GM18526 (cell line): ENCODE measurements around the gene KRT39.

Experiments used
- POLR2A ChIP-seq: IDR thresholded peaks from 3 replicates; pipeline ENCODE4 v1.6.1; 2011; ENCODE audit not compliant: insufficient read length; ENCODE audit errors: extremely low read depth

Gene KRT39

DNA sequence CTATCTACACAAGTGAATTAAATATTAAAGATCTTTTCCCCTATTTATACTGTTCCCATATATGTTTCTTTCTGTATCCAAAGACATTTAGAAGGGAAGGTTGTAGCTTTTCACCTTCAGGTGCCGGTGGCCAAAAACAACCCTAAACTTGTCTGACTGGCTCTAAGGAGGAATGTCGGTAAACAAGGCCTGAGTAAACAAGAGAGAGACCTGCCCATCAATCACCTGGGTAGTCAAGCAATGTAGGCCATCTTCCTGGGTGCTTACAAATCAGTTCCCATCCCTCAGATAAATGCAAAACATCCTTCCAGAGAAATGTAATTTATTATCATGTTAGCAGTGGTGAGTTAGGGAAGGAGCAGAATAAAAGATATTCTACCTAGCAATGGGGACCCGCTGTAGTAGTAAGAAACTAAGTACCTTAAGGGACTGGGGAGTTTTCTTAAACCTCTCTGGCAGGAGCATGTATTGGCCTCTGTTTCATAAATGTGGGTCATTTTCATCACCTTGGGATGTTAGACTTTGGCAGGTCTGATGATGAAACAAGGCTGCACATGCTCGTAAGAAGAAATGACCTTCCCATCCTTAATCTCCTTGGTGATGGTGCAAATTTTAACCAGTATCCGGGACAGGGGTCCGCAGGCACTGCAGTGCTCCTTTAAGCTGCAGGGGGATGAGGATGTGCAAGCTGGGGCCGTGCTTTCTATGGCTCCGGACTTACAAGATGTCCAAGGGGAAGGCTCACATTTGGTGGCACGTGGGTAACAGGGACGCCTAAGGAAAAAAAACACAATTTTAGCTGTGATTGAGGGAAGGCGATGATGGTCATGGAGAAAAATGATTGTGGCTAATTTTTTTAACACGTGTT, 8.4 kb downstream of the KRT39 start:
- no peak for TF ChIP-seq POLR2A

DNA sequence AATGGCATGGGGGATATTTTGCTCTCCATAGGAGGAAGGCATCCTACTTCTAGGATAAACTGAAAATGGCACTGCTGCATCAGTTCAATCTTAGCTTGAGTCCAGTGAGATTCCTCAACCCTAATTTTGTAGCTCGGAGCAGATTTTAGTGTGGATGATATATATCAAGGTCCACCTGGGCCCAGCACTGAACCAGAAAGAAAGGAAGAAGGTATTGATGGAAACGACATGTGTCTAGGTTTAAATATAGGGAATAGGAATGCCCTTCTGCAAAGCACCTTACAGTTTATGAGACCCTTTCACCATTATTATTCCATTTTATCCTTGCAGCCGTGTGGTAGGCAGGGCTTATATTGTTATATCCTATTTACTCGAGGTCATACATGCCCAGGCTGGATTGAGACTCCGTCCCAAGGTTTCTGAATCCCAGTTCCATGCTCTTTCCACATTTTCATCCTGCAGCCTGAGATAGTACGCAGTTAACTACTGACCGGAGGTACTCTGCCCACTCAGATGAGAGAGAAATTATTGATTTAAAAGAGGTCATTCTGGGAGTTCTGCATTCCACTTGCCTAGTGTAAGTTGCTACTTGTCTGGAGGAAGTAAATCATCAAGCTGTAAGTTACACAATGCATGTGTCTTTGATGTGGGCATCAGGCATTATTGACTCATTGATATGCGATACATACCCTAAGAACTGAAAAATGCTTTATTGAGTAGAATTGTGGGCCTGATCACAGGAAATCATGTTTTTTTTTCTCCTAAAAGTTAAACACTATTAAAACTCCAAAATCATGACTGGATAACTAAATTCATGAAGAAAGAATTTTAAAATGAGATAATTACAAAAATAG, 10.1 kb downstream of the KRT39 start:
- TF ChIP-seq POLR2A = no peak

DNA sequence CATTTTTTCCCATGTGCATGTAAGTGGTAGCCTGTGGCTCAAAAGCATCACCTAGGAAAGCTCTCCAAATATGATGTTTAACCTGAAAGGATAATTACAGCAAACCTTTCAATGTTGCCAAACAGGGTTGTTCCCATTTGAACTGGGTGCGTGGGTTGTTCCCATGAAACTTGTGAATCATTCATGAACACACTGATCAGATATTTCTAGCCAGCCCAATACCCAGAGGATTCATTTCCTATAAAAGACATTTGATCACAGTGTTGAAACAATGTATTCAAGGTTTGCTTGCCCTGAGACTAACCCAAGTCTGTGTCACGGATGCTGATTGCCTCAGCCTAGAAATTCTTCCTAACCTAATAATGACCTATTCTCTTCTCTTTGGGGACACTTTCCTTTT, 12.9 kb downstream of the KRT39 start:
- TF ChIP-seq POLR2A = no peak

DNA sequence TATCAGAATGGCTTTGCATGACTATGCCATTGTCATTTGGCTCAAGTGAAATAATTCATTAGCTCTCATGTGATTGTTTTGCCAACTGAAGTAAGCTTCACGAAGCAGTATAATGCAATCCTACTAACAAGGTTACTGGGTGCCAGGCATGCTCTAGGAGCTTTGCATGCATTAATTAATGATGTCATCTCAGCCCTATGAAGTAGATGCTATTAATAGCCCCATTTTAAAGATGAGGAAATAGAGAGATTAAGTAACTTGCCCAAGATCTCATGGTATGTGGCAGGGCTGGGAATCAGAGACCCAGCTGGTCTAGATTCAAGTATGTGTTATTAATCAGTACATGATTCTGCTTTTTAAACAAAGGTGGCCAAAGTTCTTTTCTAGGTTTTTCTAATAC, 14.1 kb downstream of the KRT39 start:
- TF ChIP-seq POLR2A = no peak

DNA sequence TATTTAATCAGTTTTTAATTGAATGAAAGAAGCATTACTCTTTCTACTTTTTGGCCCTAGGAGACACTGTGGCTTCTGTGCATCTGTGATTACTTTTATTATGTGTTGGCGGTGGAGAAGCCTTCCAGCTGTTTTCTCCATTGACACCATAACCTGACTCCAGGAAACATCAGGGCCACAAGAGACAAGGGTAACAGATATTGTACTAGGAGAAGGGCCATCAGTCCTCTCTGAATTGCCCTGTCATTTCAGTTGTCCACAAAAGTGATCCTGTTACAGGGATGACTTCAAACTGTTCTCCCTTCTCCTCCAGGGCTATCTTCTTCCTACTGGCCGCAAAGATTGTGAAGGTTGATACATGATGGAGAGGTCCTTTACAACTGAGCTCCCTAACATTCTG, 14.6 kb downstream of the KRT39 start:
- TF ChIP-seq POLR2A = no peak

DNA sequence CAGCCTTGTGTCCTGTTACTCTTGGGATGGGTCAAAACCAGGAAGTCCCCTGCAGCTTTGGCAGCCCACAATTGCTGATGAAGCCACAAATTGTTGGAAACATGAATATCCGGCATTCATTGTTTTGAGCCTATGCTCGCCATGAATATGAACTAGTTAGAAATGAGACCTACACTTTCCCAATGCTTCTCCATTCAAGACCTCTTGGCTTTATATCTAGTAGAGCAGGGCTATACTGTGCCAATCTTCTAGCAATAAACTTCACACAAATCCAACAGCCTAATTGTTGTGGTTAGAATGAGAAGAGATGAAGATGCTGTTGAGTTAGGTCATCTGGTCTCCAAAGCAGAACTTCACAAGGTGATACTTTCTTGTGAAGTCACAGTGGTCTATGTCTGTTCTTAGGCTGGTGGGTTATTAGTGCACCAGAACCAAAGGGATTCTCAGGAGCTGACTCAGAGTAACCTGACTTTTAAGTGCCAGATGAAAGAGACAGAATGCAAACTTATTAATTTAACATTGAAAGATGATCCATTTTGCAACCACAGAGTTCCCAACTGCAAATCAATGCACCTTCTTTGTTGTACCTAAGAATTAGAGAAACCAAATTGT, 15.6 kb downstream of the KRT39 start:
- no peak for TF ChIP-seq POLR2A

DNA sequence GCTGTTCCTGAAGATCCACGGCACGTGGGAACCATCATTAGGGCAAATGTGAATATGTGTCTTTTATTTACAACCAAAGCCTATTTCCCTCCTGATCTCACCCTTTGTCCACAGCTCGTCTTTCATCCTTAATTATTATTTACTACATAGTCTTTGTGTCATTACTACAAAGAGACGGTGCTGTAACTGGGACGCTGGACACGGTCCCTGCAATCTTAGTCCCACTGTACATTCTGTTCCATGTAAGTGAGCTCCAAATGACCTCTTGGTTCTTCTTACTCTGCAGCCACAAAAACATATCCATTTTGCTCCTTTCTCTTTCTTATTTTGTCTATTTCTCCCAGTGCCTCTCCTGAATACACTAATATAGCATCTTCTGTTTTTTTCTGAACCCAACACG, 16.6 kb downstream of the KRT39 start:
- no peak for TF ChIP-seq POLR2A

DNA sequence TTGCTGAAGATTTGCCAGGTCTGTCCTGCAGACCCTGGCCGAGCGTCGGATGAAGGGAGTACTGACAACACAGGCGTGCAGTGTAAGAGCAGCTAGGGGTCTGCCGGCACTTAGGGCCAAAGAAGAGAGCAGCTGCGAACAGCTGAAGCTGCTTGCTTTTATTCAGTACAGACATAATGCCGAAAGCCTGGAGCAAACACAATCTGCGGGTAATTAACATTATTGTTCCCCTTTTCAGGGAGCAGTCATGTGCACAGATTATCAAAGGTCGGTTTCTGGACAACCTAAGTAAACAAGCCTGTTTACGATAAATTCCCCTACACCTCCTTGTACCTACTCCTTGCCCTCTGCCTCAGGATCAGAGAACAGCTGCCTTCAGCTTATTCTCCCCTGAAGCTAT, 17.3 kb downstream of the KRT39 start:
- no peak for TF ChIP-seq POLR2A

DNA sequence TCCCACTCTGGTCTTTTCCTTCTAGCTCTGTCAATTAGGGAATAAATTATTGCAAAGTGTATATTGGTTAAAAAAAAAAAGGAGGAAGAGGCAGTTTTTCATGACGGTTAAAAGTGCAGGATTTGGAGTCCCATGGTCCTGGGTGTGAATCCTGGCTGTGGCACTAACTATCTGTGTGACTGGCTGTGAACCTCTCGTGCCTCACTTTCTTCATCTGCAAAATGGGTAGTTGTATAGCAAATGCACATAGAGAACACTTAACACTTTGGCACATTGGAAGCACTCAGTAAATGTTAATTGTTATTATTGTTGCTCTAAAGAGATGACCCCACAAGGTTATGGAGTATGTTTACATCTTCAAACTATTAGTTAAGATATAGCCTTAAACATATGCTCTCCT, 18.8 kb downstream of the KRT39 start:
- no peak for TF ChIP-seq POLR2A

DNA sequence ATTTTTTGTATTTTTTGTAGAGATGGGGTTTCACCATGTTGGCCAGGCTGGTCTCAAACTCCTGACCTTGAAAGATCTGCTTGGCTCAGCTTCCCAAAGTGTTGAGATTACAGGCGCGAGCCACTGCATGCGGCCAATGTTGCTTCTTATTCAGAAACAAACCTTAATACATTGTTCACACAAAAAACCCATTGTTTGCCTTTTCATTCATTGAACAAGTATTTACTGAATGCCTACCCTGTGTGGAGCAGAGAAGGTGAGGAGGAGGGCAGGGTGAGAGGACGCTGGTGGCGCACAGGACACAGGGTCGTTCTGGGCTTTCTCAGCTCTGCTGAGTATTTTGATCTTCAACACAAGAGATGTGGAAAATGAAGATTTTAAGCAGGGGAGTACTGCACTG, 21.3 kb downstream of the KRT39 start:
- TF ChIP-seq POLR2A = no peak

DNA sequence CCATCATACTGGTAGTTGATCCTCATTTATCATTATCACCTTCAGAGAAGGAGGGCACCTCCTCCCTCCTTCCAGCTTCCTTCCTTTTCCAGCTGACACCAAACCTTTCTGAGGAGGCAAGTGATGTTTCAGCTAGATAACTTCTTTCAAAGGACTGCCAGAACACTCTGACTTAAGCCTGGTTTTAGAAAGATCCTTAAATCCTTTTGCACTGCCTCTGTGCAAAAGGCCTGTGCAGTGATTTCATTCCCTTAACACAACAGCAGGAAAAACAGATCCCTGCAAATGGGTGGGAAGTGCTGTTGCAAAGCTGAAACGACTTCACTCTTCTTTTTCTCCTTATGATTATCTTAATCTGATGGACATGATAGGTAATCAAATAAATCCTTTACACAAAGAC, 22.2 kb downstream of the KRT39 start:
- TF ChIP-seq POLR2A = no peak

DNA sequence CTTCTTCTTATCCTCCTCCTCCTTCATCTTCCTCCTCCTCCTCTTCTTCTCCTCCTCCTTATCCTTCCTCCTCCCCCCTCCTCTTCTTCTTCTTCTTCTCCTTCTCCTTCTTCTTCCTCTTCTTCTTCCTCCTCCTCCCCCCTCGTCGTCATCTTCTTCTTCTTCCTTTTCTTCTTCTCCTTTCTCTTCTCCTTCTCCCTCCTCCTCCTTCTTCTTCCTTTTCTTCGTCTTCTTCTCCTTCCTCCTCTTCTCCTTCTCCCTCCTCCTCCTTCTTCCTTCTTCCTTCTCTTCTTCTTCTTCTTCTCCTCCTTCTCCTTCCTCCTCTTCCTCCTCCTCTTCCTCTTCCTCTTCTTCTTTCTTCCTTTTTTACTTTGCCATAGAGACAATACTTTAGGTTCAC, 24.2 kb downstream of the KRT39 start:
- TF ChIP-seq POLR2A = no peak

DNA sequence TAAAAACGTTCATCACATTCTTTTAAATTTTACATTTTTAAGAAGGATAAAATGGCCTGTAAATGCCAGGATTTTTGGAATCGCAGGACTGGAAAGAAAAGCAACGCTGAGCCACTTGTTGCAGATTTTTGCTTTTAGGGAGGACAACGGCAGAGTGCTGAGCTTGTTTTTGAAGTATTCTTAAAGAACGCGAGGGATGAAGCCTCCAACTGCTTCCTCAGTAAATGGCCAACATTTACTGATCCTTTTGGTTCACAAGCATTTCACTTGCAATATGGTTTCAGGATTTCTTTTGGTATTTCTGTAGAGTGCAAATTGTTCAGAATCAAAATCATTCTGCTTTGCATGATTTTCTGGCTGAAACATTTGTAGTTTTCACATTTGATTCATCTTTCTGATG, 26.5 kb downstream of the KRT39 start:
- TF ChIP-seq POLR2A = no peak

DNA sequence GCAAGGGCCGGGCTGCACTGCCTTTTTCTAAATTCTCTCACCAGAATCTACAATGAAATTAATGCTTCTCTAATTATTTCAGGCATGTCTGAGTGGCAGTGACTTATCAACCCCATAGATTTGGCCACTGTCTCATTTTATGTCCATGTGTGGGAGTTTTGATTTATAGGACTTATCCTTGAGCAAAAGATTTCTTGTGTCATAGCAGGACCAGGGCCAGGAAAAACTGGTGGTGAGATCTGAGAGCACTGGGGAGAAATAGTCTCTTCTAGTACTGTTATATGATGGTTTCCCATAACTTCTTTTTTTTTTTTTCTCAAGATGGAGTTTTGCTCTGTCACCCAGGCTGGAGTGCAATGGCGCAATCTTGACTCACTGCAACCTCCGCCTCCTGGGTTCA, 27.8 kb downstream of the KRT39 start:
- TF ChIP-seq POLR2A = no peak

DNA sequence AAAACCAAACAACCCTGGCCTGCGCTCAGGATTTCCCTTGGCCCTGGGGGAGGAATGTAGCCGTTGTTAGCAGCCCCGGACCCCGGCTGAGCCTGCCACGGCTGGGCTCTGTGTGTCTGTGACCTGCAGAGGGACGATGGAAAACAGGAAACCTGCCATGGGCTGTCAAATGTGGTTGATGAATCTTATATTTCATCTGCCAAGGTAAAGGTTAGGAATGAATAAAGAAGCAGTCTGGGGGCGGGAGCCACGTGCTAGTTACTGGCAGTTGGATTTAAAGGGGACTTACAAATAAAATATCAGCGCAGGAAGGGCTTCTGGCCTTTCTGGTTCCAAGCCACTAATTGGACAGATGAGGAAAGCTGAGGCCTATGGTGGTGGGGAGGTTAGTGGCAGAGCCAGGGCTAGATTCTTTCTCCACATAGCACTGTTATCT, 29.3 kb downstream of the KRT39 start, which contains the start of gene KRT23:
KRT23 (minus strand) TSS at position 263 of the 436 bp plus-strand sequence. CDS start 1,043 bp downstream, outside the sequence.
- no peak for TF ChIP-seq POLR2A

DNA sequence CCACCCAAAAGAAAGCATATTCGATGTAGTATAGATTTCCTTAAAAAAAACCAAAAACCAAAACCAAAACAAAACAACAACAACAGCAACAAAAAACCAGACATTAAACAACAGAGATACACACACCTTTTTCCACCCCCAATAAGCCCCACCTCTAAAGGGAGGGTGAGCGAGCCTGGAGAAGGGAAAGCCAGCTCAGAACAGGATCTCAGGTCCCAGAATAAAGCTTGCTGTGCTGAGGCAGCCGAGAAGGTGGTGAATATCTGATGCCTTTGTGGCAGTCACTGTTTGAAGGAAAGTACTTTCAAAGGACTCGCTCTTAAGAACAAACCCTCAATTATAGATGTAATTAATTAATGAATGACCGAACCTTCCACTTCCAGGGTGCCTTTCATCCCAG, 29.8 kb downstream of the KRT39 start:
- TF ChIP-seq POLR2A = no peak
